Measurements from ENCODE around the gene TMEM115.

TMEM115 gene

GRCh38 chr3:50334339-50335075, 24.8 kb downstream of the TMEM115 start:
- DNase-seq (ENCODE audit: low read depth, low spot score), result no peak

GRCh38 chr3:50333744-50334328, 25.5 kb downstream of the TMEM115 start:
- DNase-seq (ENCODE audit: low read depth, low spot score), result no peak

GRCh38 chr3:50331364-50331907, 27.9 kb downstream of the TMEM115 start:
- no peak for DNase-seq (ENCODE audit: low read depth, low spot score)

GRCh38 chr3:50330330-50330729, 29.0 kb downstream of the TMEM115 start:
- no peak for DNase-seq (ENCODE audit: low read depth, low spot score)

- DNase-seq (ENCODE audit: low read depth, low spot score), result peak; percentile 89
Measured at GRCh38 chr3:50327943-50328691, 31.2 kb downstream of the TMEM115 start, which contains the start of gene TUSC2. TSS of gene TUSC2 (minus strand) at chr3:50328223. CDS start at chr3:50328099, 124 bp downstream.

- no peak for DNase-seq (ENCODE audit: low read depth, low spot score)
Measured at GRCh38 chr3:50327129-50327528, 32.2 kb downstream of the TMEM115 start.

GRCh38 chr3:50326182-50326541, 33.2 kb downstream of the TMEM115 start:
- DNase-seq (ENCODE audit: low read depth, low spot score), result no peak

- no peak for DNase-seq (ENCODE audit: low read depth, low spot score)
Measured at GRCh38 chr3:50325497-50326181, 33.7 kb downstream of the TMEM115 start.

- DNase-seq (ENCODE audit: low read depth, low spot score), result no peak
Measured at GRCh38 chr3:50325113-50325480, 34.2 kb downstream of the TMEM115 start.

- no peak for DNase-seq (ENCODE audit: low read depth, low spot score)
Measured at GRCh38 chr3:50324351-50325112, 34.8 kb downstream of the TMEM115 start.

GRCh38 chr3:50323614-50324199, 35.6 kb downstream of the TMEM115 start:
- DNase-seq (ENCODE audit: low read depth, low spot score), result no peak

GRCh38 chr3:50323092-50323600, 36.2 kb downstream of the TMEM115 start:
- no peak for DNase-seq (ENCODE audit: low read depth, low spot score)

GRCh38 chr3:50322386-50323091, 36.8 kb downstream of the TMEM115 start, which contains the start of gene HYAL2:
TSS of gene HYAL2 (minus strand) at chr3:50322745. CDS start at chr3:50320489, 2,256 bp downstream.
- DNase-seq (ENCODE audit: low read depth, low spot score), result no peak

GRCh38 chr3:50322115-50322385, 37.3 kb downstream of the TMEM115 start:
- no peak for DNase-seq (ENCODE audit: low read depth, low spot score)

- peak; percentile 65 for DNase-seq (ENCODE audit: low read depth, low spot score)
Measured at GRCh38 chr3:50321336-50322114, 37.8 kb downstream of the TMEM115 start.

GRCh38 chr3:50320853-50321335, 38.4 kb downstream of the TMEM115 start:
- DNase-seq (ENCODE audit: low read depth, low spot score), result no peak

- DNase-seq (ENCODE audit: low read depth, low spot score), result no peak
Measured at GRCh38 chr3:50319894-50320625, 39.3 kb downstream of the TMEM115 start.

GRCh38 chr3:50319181-50319893, 40.0 kb downstream of the TMEM115 start:
- DNase-seq (ENCODE audit: low read depth, low spot score), result no peak

Data from activated CD4-positive, CD25-positive, alpha-beta regulatory T cell treated with anti-CD3 and anti-CD28 coated beads, Interleukin-2, amount 50 U/mL, for 16 hours (primary cell).